ENCODE data around the gene RTP1.
"Not testable (repeated sequence)": the region's sequence is repeated elsewhere in the genome, so short reads cannot be mapped to it uniquely, and the experiment has no call there.

The RTP1 gene

GRCh38 chr3:187199463-187200050 is 2.3 kb downstream of the RTP1 start:
- H3K27ac ChIP-seq (ENCODE audit: low read depth, low read length); H3K4me1 ChIP-seq (ENCODE audit: insufficient read depth, low read length); H3K9ac ChIP-seq (ENCODE audit: low read depth, low read length); H3K27me3 ChIP-seq (ENCODE audit: insufficient read depth, low read length); H3K36me3 ChIP-seq (ENCODE audit: insufficient read depth, low read length); H3K9me3 ChIP-seq (ENCODE audit: insufficient read depth, low read depth, low read length); H3K4me3 ChIP-seq (ENCODE audit: low read length): not testable (repeated sequence)
- WGBS: 96% methylated on average over 44 of the region's 44 CpGs

GRCh38 chr3:187205683-187206082 is 8.4 kb downstream of the RTP1 start:
- Histone ChIP-seq H3K4me3 (ENCODE audit: low read length) (no peak overlapping the region), H3K9me3 (ENCODE audit: insufficient read depth, low read depth, low read length) (peaks cover 15% of the 10 kb centered on the region), H3K9ac (ENCODE audit: low read depth, low read length) (no peak overlapping the region), H3K4me1 (ENCODE audit: insufficient read depth, low read length) (peaks cover 14% of the 10 kb centered on the region), H3K27me3 (ENCODE audit: insufficient read depth, low read length) (no peaks in the 10 kb centered on the region), H3K36me3 (ENCODE audit: insufficient read depth, low read length) (no peaks in the 10 kb centered on the region), H3K27ac (ENCODE audit: low read depth, low read length) (no peak overlapping the region)
- WGBS: no CpG with 5 or more reads among the region's 2 CpGs

DNA sequence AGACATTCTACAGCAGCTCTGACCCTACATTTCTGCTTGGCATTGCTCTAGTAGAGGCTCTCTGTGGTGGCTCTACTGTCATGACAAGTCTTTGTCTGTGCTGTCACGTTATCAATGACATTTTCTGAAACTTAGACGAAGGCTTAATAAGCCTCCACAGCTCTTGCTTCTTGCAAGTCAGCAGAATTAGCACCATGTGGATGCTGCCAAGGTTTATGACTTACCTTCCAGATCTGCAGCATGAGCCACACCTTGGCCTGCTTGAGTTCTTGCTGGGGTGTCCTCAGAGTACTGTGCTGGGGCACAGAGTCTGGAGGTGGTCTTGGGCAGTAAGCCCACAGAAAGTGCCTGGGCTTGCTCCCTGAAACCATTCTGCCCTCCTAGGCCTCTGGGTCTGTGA is 9.8 kb downstream of the RTP1 start:
- peaks cover 15% of the 10 kb centered on the region for H3K9me3 ChIP-seq (ENCODE audit: insufficient read depth, low read depth, low read length)
- H3K27me3 ChIP-seq (ENCODE audit: insufficient read depth, low read length): no peaks in the 10 kb centered on the region
- no peak overlapping the region for H3K27ac ChIP-seq (ENCODE audit: low read depth, low read length)
- WGBS: 93% methylated on average over 2 of the region's 2 CpGs
- H3K36me3 ChIP-seq (ENCODE audit: insufficient read depth, low read length): no peaks in the 10 kb centered on the region
- no peak overlapping the region for H3K4me3 ChIP-seq (ENCODE audit: low read length)
- peaks cover 21% of the 10 kb centered on the region for H3K4me1 ChIP-seq (ENCODE audit: insufficient read depth, low read length)
- H3K9ac ChIP-seq (ENCODE audit: low read depth, low read length): no peak overlapping the region

DNA sequence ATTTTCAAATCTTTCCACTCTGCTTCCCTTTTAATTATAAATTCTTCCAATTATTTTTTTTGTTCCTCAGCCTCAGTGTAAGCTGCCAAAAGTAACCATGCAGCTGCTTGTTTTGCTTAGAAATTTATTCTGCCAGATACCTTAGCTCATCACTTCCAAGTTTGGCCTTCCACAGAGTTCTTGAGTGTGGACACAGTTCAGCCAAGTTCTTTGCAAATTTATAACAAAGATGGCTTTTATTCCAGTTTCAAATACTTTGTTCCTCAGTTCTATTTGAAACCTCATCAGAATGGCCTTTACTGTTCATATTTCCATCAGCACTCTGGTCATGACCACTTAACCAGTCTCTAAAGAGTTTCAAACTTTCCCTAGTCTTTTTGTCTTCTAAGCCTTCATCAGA is 10.3 kb downstream of the RTP1 start:
- H3K27me3 ChIP-seq (ENCODE audit: insufficient read depth, low read length): no peaks in the 10 kb centered on the region
- peaks cover 21% of the 10 kb centered on the region for H3K4me1 ChIP-seq (ENCODE audit: insufficient read depth, low read length)
- H3K36me3 ChIP-seq (ENCODE audit: insufficient read depth, low read length): no peaks in the 10 kb centered on the region
- no peak overlapping the region for H3K4me3 ChIP-seq (ENCODE audit: low read length)
- H3K9me3 ChIP-seq (ENCODE audit: insufficient read depth, low read depth, low read length): peaks cover 15% of the 10 kb centered on the region
- H3K27ac ChIP-seq (ENCODE audit: low read depth, low read length): no peak overlapping the region
- no peak overlapping the region for H3K9ac ChIP-seq (ENCODE audit: low read depth, low read length)

DNA sequence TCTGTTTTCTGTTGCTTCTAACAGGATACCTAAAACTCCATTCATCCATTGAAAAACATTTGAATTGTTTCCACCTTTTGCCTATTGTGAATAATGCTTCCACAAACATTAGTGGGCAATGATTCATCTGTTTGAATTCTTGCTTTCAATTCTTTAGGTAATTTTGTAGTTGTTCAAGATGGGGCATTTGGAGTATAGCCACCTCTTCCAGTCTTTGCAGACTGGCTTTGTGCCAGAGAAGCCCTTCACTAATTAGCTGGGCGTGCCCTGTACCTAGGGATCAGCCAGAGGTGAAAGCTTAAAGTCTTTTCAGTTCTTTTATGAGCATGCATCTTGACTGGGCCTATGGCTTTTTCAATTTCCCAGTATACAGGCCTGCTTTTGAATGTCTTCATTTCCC is 10.9 kb downstream of the RTP1 start:
- H3K4me3 ChIP-seq (ENCODE audit: low read length): no peak overlapping the region
- H3K9ac ChIP-seq (ENCODE audit: low read depth, low read length): no peak overlapping the region
- WGBS: 96% methylated on average over 1 of the region's 1 CpG
- peaks cover 15% of the 10 kb centered on the region for H3K9me3 ChIP-seq (ENCODE audit: insufficient read depth, low read depth, low read length)
- H3K4me1 ChIP-seq (ENCODE audit: insufficient read depth, low read length): peaks cover 21% of the 10 kb centered on the region
- H3K27ac ChIP-seq (ENCODE audit: low read depth, low read length): no peak overlapping the region
- no peaks in the 10 kb centered on the region for H3K36me3 ChIP-seq (ENCODE audit: insufficient read depth, low read length)
- H3K27me3 ChIP-seq (ENCODE audit: insufficient read depth, low read length): no peaks in the 10 kb centered on the region

DNA sequence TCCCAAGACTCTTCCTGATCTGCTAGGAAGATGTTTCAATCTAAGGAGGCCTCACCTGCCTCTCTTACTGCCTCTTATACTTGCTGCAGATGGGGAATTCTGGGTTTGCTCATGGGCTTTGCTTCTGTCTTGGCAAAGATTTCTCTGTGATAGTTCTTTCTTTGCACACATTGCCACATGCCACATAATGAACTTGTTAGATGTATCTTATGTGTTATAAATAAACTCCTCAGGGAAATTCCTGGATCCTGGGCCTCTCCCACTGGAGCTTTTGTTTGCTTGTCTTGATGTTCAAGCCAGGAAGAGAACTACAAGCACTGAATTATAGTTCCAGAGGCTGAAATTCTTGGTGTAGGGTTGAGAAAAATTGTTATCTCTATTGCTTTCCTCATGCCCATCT is 12.2 kb downstream of the RTP1 start:
- no peak overlapping the region for H3K27ac ChIP-seq (ENCODE audit: low read depth, low read length)
- no peak overlapping the region for H3K9ac ChIP-seq (ENCODE audit: low read depth, low read length)
- H3K27me3 ChIP-seq (ENCODE audit: insufficient read depth, low read length): no peaks in the 10 kb centered on the region
- H3K4me1 ChIP-seq (ENCODE audit: insufficient read depth, low read length): peaks cover 21% of the 10 kb centered on the region
- H3K9me3 ChIP-seq (ENCODE audit: insufficient read depth, low read depth, low read length): peaks cover 15% of the 10 kb centered on the region
- H3K36me3 ChIP-seq (ENCODE audit: insufficient read depth, low read length): no peaks in the 10 kb centered on the region
- H3K4me3 ChIP-seq (ENCODE audit: low read length): no peak overlapping the region

- Histone ChIP-seq H3K4me1 (ENCODE audit: insufficient read depth, low read length) (peaks cover 21% of the 10 kb centered on the region), H3K27me3 (ENCODE audit: insufficient read depth, low read length) (no peaks in the 10 kb centered on the region), H3K9me3 (ENCODE audit: insufficient read depth, low read depth, low read length) (peaks cover 15% of the 10 kb centered on the region), H3K36me3 (ENCODE audit: insufficient read depth, low read length) (no peaks in the 10 kb centered on the region), H3K9ac (ENCODE audit: low read depth, low read length) (no peak overlapping the region), H3K27ac (ENCODE audit: low read depth, low read length) (no peak overlapping the region), H3K4me3 (ENCODE audit: low read length) (no peak overlapping the region)
- WGBS: 81% methylated on average over 1 of the region's 1 CpG
These were observed 12.8 kb downstream of the RTP1 start for GRCh38 chr3:187210091-187210490.

- Histone ChIP-seq H3K27me3 (ENCODE audit: insufficient read depth, low read length) (no peaks in the 10 kb centered on the region), H3K4me3 (ENCODE audit: low read length) (no peak overlapping the region), H3K36me3 (ENCODE audit: insufficient read depth, low read length) (no peaks in the 10 kb centered on the region), H3K9ac (ENCODE audit: low read depth, low read length) (no peak overlapping the region), H3K27ac (ENCODE audit: low read depth, low read length) (peak overlapping the region; percentile 11; the same call in 1 of the 2 replicates), H3K4me1 (ENCODE audit: insufficient read depth, low read length) (peaks cover 21% of the 10 kb centered on the region), H3K9me3 (ENCODE audit: insufficient read depth, low read depth, low read length) (peaks cover 15% of the 10 kb centered on the region)
- 59% methylated on average over 5 of the region's 6 CpGs for WGBS
These were observed 13.4 kb downstream of the RTP1 start for GRCh38 chr3:187210545-187211327.

DNA sequence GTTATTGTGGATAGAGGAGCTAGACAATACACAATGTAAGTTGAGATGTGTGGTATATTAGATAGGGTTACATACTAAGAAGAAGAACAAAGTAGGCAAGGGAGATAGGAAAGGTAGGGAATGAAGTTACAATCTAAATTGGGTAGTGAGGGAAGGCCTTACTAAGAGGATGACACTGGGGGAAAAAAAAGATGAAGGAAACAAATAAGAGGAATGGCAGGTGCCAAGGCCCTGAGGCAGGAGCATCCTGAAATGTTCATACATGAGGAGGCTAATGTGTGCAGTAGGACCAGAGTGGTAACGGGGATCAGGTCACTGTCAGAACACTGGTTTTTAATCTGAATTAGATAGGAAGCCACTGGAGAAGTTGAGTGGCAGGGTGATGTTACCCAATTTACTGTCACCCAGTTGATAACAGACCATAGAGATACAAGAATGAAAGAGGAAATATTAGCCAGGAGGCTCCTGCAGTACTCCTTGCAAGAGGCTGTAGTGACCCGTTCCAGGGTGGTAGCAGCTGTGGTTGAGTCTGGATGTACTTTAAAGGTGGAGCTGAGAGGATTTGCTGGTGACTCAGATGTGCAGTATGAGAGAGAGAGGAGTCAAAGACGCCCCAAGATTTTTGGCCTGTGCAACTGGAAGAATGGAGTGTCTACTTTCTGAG is 14.4 kb downstream of the RTP1 start:
- Histone ChIP-seq H3K9ac (ENCODE audit: low read depth, low read length) (no peak overlapping the region), H3K27me3 (ENCODE audit: insufficient read depth, low read length) (no peaks in the 10 kb centered on the region), H3K4me3 (ENCODE audit: low read length) (no peak overlapping the region), H3K27ac (ENCODE audit: low read depth, low read length) (no peak overlapping the region), H3K4me1 (ENCODE audit: insufficient read depth, low read length) (peaks cover 21% of the 10 kb centered on the region), H3K36me3 (ENCODE audit: insufficient read depth, low read length) (no peaks in the 10 kb centered on the region), H3K9me3 (ENCODE audit: insufficient read depth, low read depth, low read length) (peaks cover 11% of the 10 kb centered on the region)
- 91% methylated on average over 3 of the region's 3 CpGs for WGBS

DNA sequence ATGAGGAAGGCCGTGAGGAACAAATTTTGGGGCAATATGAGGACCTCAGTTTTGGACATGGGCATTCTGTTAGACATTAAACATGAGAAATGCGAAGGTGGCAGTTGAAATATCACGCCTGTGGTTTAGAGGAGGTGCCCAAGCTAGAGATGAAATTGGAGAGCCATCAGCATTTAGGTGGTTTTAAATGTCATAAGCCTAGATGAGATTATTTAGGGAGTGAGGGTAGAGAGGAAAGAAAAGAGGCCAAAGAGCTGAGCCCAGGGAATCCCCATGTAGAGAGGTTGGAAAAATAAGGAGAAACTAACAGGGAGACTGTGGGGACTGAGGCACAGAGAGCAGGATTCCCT is 14.9 kb downstream of the RTP1 start:
- Histone ChIP-seq H3K36me3 (ENCODE audit: insufficient read depth, low read length) (no peaks in the 10 kb centered on the region), H3K27ac (ENCODE audit: low read depth, low read length) (no peak overlapping the region), H3K4me3 (ENCODE audit: low read length) (no peak overlapping the region), H3K27me3 (ENCODE audit: insufficient read depth, low read length) (no peaks in the 10 kb centered on the region), H3K9ac (ENCODE audit: low read depth, low read length) (no peak overlapping the region), H3K4me1 (ENCODE audit: insufficient read depth, low read length) (peaks cover 21% of the 10 kb centered on the region), H3K9me3 (ENCODE audit: insufficient read depth, low read depth, low read length) (peaks cover 6% of the 10 kb centered on the region)
- WGBS: 93% methylated on average over 3 of the region's 3 CpGs

GRCh38 chr3:187212705-187213104 is 15.4 kb downstream of the RTP1 start:
- peaks cover 21% of the 10 kb centered on the region for H3K4me1 ChIP-seq (ENCODE audit: insufficient read depth, low read length)
- no peaks in the 10 kb centered on the region for H3K27me3 ChIP-seq (ENCODE audit: insufficient read depth, low read length)
- H3K27ac ChIP-seq (ENCODE audit: low read depth, low read length): no peak overlapping the region
- WGBS: 93% methylated on average over 4 of the region's 4 CpGs
- no peaks in the 10 kb centered on the region for H3K36me3 ChIP-seq (ENCODE audit: insufficient read depth, low read length)
- peaks cover 1% of the 10 kb centered on the region; the same call in 1 of the 2 replicates for H3K9me3 ChIP-seq (ENCODE audit: insufficient read depth, low read depth, low read length)
- no peak overlapping the region for H3K4me3 ChIP-seq (ENCODE audit: low read length)
- H3K9ac ChIP-seq (ENCODE audit: low read depth, low read length): no peak overlapping the region
